Endothelial cell of umbilical vein (primary cell): Measurements from ENCODE around the gene BCL7C. TPM values are rescaled to one million over a fixed set of nuclear protein-coding genes. Genes with fewer than 3 reads are reported as not detected.
A peak's percentile ranks its signal among the peaks of the same experiment; 100 is the strongest.

Source experiments
- BruUV-seq: library from RNA; stranded (reverse); fragments of 400-500 nt; replicated peaks from 2 replicates; lab custom pipeline; 2021; lab: Mats Ljungman, UMichigan
- CTCF ChIA-PET: fragments of 300-600, 350-600 bp; sonication (Branson Sonifier 250); formaldehyde crosslinking; loops from one replicate; lab custom pipeline; 2021; ENCODE audit warnings: antibody characterized with exemption, inconsistent platforms; lab: Charles Lee
- POLR2A ChIA-PET: fragments of 300-600, 350-600 bp; sonication (Branson Sonifier 250); formaldehyde crosslinking; loops from one replicate; lab custom pipeline; 2021; ENCODE audit warnings: antibody characterized with exemption, inconsistent platforms; lab: Charles Lee
- DNase-seq: peaks from one replicate; pipeline ENCODE4 v3.0.0-alpha.2; 2011; ENCODE audit warnings: low read depth, low spot score
- FAIRE-seq: peaks from 2 replicates; lab custom pipeline; 2011; peaks lifted over from hg19 to GRCh38; lab: Jason Lieb, UNC
- H2AFZ ChIP-seq: 2 replicates; pipeline ENCODE4 v1.6.0; 2012; ENCODE audit warnings: low read depth, low read length, control low read depth, inconsistent platforms
- H3K27ac ChIP-seq: 2 replicates; pipeline ENCODE4 v1.5.1; 2011; ENCODE audit warnings: low read depth, mild to moderate bottlenecking, control low read depth, low read length, moderate library complexity; ENCODE audit not compliant: insufficient read depth
- H3K27me3 ChIP-seq, 2 experiments: 2 replicates each; pipeline versions ENCODE4 v1.6.0 to v1.6.1; 2011; ENCODE audit warnings: low read length in 2 of 2, mixed read lengths in 1 of 2; ENCODE audit not compliant: control insufficient read depth in 2 of 2, insufficient read depth in 2 of 2
- H3K36me3 ChIP-seq, 2 experiments: 2 replicates in 1 of 2; 3 replicates in 1 of 2; pipeline ENCODE4 v1.5.1; 2011; ENCODE audit warnings: low read length in 2 of 2, mild to moderate bottlenecking in 1 of 2, moderate library complexity in 1 of 2; ENCODE audit not compliant: control insufficient read depth in 2 of 2, insufficient read depth in 2 of 2; ENCODE audit errors: extremely low read depth in 1 of 2
- H3K4me1 ChIP-seq: 3 replicates; pipeline ENCODE4 v1.5.1; 2011; ENCODE audit warnings: mild to moderate bottlenecking, low read length; ENCODE audit not compliant: control insufficient read depth, insufficient read depth; ENCODE audit errors: extremely low read depth
- H3K4me2 ChIP-seq: 2 replicates; pipeline ENCODE4 v1.6.1; 2011; ENCODE audit warnings: low read length, control low read depth, mixed read lengths; ENCODE audit not compliant: insufficient read depth
- H3K4me3 ChIP-seq, 3 experiments: fragments of 200-600 bp in 1 of 3; sonication (generic), shearing (Covaris generic) in 1 of 3; replicated peaks in 1 of 3; 2 replicates each; pipeline ENCODE4 v1.5.1; 2011 to 2016; ENCODE audit warnings: control low read depth in 3 of 3, low read length in 3 of 3, mild to moderate bottlenecking in 2 of 3, inconsistent platforms in 1 of 3, low read depth in 1 of 3, moderate library complexity in 1 of 3; ENCODE audit not compliant: insufficient read depth in 1 of 3
- H3K79me2 ChIP-seq: 2 replicates; pipeline ENCODE4 v1.6.0; 2012; ENCODE audit warnings: low read length, inconsistent platforms; ENCODE audit not compliant: control insufficient read depth, insufficient read depth
- H3K9ac ChIP-seq: replicated peaks from 2 replicates; pipeline ENCODE3; 2011; ENCODE audit warnings: low read length, control low read depth; ENCODE audit not compliant: insufficient read depth; ENCODE audit errors: extremely low read depth
- H3K9me1 ChIP-seq: replicated peaks from 3 replicates; pipeline ENCODE4 v1.6.0; 2011; ENCODE audit warnings: mild to moderate bottlenecking, low read length; ENCODE audit not compliant: control insufficient read depth, insufficient read depth; ENCODE audit errors: extremely low read depth
- H3K9me3 ChIP-seq: replicated peaks from 2 replicates; pipeline ENCODE4 v1.5.1; 2012; ENCODE audit warnings: low read length, inconsistent platforms; ENCODE audit not compliant: control insufficient read depth, insufficient read depth
- H4K20me1 ChIP-seq: replicated peaks from 2 replicates; pipeline ENCODE3; 2011; ENCODE audit warnings: mild to moderate bottlenecking, low read length; ENCODE audit not compliant: control insufficient read depth, insufficient read depth; ENCODE audit errors: extremely low read depth
- CTCF ChIP-seq, 2 donors: IDR thresholded peaks; 1 replicate in 1 of 2; 2 replicates in 1 of 2; pipeline ENCODE4 v1.5.1; 2011; ENCODE audit warnings: low read length in 2 of 2, mild to moderate bottlenecking in 2 of 2, moderate library complexity in 2 of 2, control low read depth in 1 of 2, inconsistent platforms in 1 of 2, low read depth in 1 of 2; ENCODE audit not compliant: insufficient read depth in 1 of 2; ENCODE audit errors: extremely low read depth in 1 of 2
- EZH2 ChIP-seq: IDR thresholded peaks from 2 replicates; pipeline ENCODE4 v1.6.1; 2012; ENCODE audit warnings: borderline replicate concordance, low read depth, mild to moderate bottlenecking, moderate library complexity, low read length, inconsistent platforms; ENCODE audit not compliant: severe bottlenecking
- FOS ChIP-seq: IDR thresholded peaks from 2 replicates; pipeline ENCODE4 v1.6.1; 2011; ENCODE audit warnings: mild to moderate bottlenecking, low read length, moderate library complexity, borderline replicate concordance; ENCODE audit not compliant: insufficient read depth
- GATA2 ChIP-seq: IDR thresholded peaks from 2 replicates; pipeline ENCODE4 v1.7.0; 2011; ENCODE audit warnings: low read depth, mild to moderate bottlenecking, moderate library complexity, mixed read lengths, low read length; ENCODE audit not compliant: insufficient read length, insufficient read depth
- JUN ChIP-seq: IDR thresholded peaks from 2 replicates; pipeline ENCODE4 v1.6.1; 2011; ENCODE audit warnings: borderline replicate concordance, low read depth; ENCODE audit not compliant: insufficient read length, insufficient read depth
- MAX ChIP-seq: IDR thresholded peaks from 2 replicates; pipeline ENCODE4 v1.6.1; 2011; ENCODE audit not compliant: insufficient read depth, insufficient read length
- MYC ChIP-seq: IDR thresholded peaks from one replicate; pipeline ENCODE4 v1.6.1; 2011; ENCODE audit warnings: mild to moderate bottlenecking, low read depth, low read length
- POLR2A ChIP-seq: IDR thresholded peaks from 2 replicates; pipeline ENCODE4 v1.6.1; 2012; ENCODE audit warnings: low read depth, mild to moderate bottlenecking, control low read depth, low read length
- POLR2AphosphoS5 ChIP-seq: IDR thresholded peaks from 2 replicates; pipeline ENCODE4 v1.6.1; 2012; ENCODE audit warnings: low read depth, mild to moderate bottlenecking, control low read depth, low read length, moderate library complexity; ENCODE audit not compliant: insufficient read depth
- dilution Hi-C: fragments of 300-500 bp; cut with MboI; formaldehyde crosslinking; loops from one replicate; pipeline ENCODE4 v1.15.0; 2019; ENCODE audit warnings: low sequenced_read_pairs; ENCODE audit not compliant: extremely low pct_ligation_motif_present
- intact Hi-C: fragments of 100-400 bp; cut with micrococcal nuclease; formaldehyde crosslinking; loops from one replicate; pipeline ENCODE4 v1.10.0; 2022
- polyA plus RNA-seq, 4 experiments: library from polyadenylated mRNA; depleted of rRNA in 3 of 4; stranded (reverse) in 3 of 4; unstranded in 1 of 4; fragments of >200 nt; gene quantifications; 2 replicates each; pipeline versions ENCODE4 v1.2.1 to v1.2.3, GENCODE V29; 2011 to 2012; ENCODE audit warnings: missing spikeins in 1 of 4
- total RNA-seq: library from RNA; stranded (reverse); gene quantifications from 2 replicates; pipeline ENCODE4 v1.2.3, GENCODE V29; 2021

Gene BCL7C
- total and polyA plus RNA-seq, 2 donors (not counting 3 experiments of a cell fraction or from before 2014, with no cell fraction given): 30.2 to 38.3 TPM

GRCh38 chr16:30925632-30925987, 31.7 kb upstream of the BCL7C start:
- Histone ChIP-seq H3K27ac (no peak overlapping the region), H3K9ac (no peak overlapping the region), H3K36me3 (peaks cover under 1 to 19% of the 10 kb centered on the region in 2 experiments), H3K27me3 (no peaks in the 10 kb centered on the region), H3K9me3 (no peaks in the 10 kb centered on the region), H3K9me1 (no peaks in the 10 kb centered on the region), H3K4me2 (no peak overlapping the region), H3K4me3 (no peak overlapping the region), H4K20me1 (no peaks in the 10 kb centered on the region), H3K4me1 (peaks cover 2% of the 10 kb centered on the region), H2AFZ (no peak overlapping the region), H3K79me2 (no peaks in the 10 kb centered on the region)
- BruUV-seq: no TSS peak
- ChIA-PET POLR2A (no interaction called here), CTCF (no interaction called here)
- DNase-seq (no peak), FAIRE-seq (no peak)
- intact Hi-C loops (no loop called here), dilution Hi-C loops (no loop called here)
- TF ChIP-seq POLR2AphosphoS5 (no peak), GATA2 (no peak), EZH2 (no peak), JUN (no peak), FOS (no peak), MYC (no peak)

GRCh38 chr16:30924913-30925631, 31.2 kb upstream of the BCL7C start:
- H3K79me2 ChIP-seq: no peaks in the 10 kb centered on the region
- H2AFZ ChIP-seq: no peak overlapping the region
- peak overlapping the region in 2 of 3 experiments; percentile 39 to 87 for H3K4me3 ChIP-seq
- no peaks in the 10 kb centered on the region for H4K20me1 ChIP-seq
- ChIA-PET CTCF (interaction anchor here (1.6 kb wide), 1 partner anchor 80 kb away, joined by 9 read pairs; no protein-coding TSS in a partner anchor), POLR2A (no interaction called here)
- no peak overlapping the region for H3K9ac ChIP-seq
- no peak overlapping the region for H3K27ac ChIP-seq
- dilution Hi-C loops: no loop called here
- DNase-seq: no peak
- FAIRE-seq: no peak
- peaks cover 0 to 18% of the 10 kb centered on the region in 2 experiments for H3K36me3 ChIP-seq
- peak overlapping the region; percentile 44 for H3K4me2 ChIP-seq
- peaks cover 2% of the 10 kb centered on the region for H3K4me1 ChIP-seq
- H3K27me3 ChIP-seq: no peaks in the 10 kb centered on the region
- BruUV-seq: no TSS peak
- TF ChIP-seq POLR2AphosphoS5 (no peak), POLR2A (no peak), FOS (no peak), MYC (no peak), MAX (no peak), EZH2 (no peak), CTCF (IDR thresholded peaks at IDR 0.05; ENCODE audit: extremely low read depth in 1 of 2, insufficient read depth in 1 of 2, low read depth in 1 of 2, low read length in 2 of 2) (no peak), GATA2 (no peak), JUN (no peak)
- intact Hi-C loops: loop anchor here (5.0 kb wide), 1 partner anchor 163 kb away; the partner anchor contains the start of genes CFAP119 and RNF40
- H3K9me1 ChIP-seq: no peaks in the 10 kb centered on the region
- H3K9me3 ChIP-seq: no peaks in the 10 kb centered on the region
